ENCODE data around the gene ETV6. TPM values are rescaled to one million over a fixed set of nuclear protein-coding genes. Genes with fewer than 3 reads are reported as not detected.

Gene ETV6
- total and polyA plus RNA-seq, 9 of the 15 experiments (the other 6 are each of a cell fraction or from before 2014, with no cell fraction given): 0.81 to 12.7 (median 4.1) TPM

- CTCF ChIA-PET (ENCODE audit: low intra/inter-chr PET ratio): no interaction called here
- BruUV-seq (replicated peaks): no TSS peak
- no peak overlapping the region for H3K9ac ChIP-seq (ENCODE audit: insufficient read depth in 1 of 2, low read depth in 2 of 2, low read length in 2 of 2)
- H3K36me3 ChIP-seq (ENCODE audit: control insufficient read depth, insufficient read depth, low read length): peaks cover 5% of the 10 kb centered on the region; the same call in 1 of the 3 replicates
- no peaks in the 10 kb centered on the region for H3K4me1 ChIP-seq (replicated peaks in 1 of 2; ENCODE audit: control insufficient read depth in 2 of 2, insufficient read depth in 2 of 2, low read length in 2 of 2)
- no peak overlapping the region for H2AFZ ChIP-seq (ENCODE audit: low read depth, low read length)
- POLR2A ChIA-PET: no interaction called here
- no peak overlapping the region for H3K4me2 ChIP-seq (ENCODE audit: insufficient read depth, low read length)
- ATAC-seq: no peak
- H3K9me1 ChIP-seq (ENCODE audit: control insufficient read depth, insufficient read depth, low read length): no peaks in the 10 kb centered on the region
- in situ Hi-C loops (cut with MboI): no loop called here
- H3K27me3 ChIP-seq (ENCODE audit: control insufficient read depth in 2 of 2, insufficient read depth in 2 of 2, low read length in 2 of 2): no peaks in the 10 kb centered on the region
- no peaks in the 10 kb centered on the region for H4K20me1 ChIP-seq (replicated peaks; ENCODE audit: control insufficient read depth, insufficient read depth, low read length)
- no peak for DNase-seq (ENCODE audit: extremely low read depth in 1 of 4, low spot score in 3 of 4)
- H3K4me3 ChIP-seq: no peak overlapping the region
- no peaks in the 10 kb centered on the region for H3K79me2 ChIP-seq (ENCODE audit: control insufficient read depth, insufficient read depth, low read length)
- no peak overlapping the region for H3K27ac ChIP-seq (ENCODE audit: extremely low read depth, low read depth, low read length)
- H3K9me3 ChIP-seq (replicated peaks; ENCODE audit: control insufficient read depth, insufficient read depth, low read depth, low read length): no peaks in the 10 kb centered on the region
- no peak for FAIRE-seq
- WGBS (ENCODE audit: insufficient coverage, low coverage, missing lambda C conversion rate): 86% methylated on average over 11 of the region's 19 CpGs
- intact Hi-C loops (cut with micrococcal nuclease): no loop called here
- TF ChIP-seq ZNF395 (CRISPR knock-in tag; IDR thresholded peaks at IDR 0.05) (no peak), GTF2E2 (tag; IDR thresholded peaks at IDR 0.05) (no peak), ZNF507 (tag; conservative IDR thresholded peaks at IDR 0.05) (no peak), PCBP2 (IDR thresholded peaks at IDR 0.05; ENCODE audit: low read depth, low read length, poor library complexity, severe bottlenecking) (no peak), TARDBP (IDR thresholded peaks at IDR 0.05) (no peak), GMEB1 (CRISPR knock-in tag; IDR thresholded peaks at IDR 0.05) (no peak), KDM1A (IDR thresholded peaks at IDR 0.05) (no peak), LCOR (CRISPR knock-in tag; IDR thresholded peaks at IDR 0.05) (no peak), PML (IDR thresholded peaks at IDR 0.05; ENCODE audit: low read length) (no peak), TGIF2 (CRISPR knock-in tag; IDR thresholded peaks at IDR 0.05) (no peak), ZNF316 (IDR thresholded peaks at IDR 0.05) (no peak), PATZ1 (CRISPR knock-in tag; IDR thresholded peaks at IDR 0.05; ENCODE audit: borderline replicate concordance) (no peak), NELFE (IDR thresholded peaks at IDR 0.05; ENCODE audit: insufficient read depth, insufficient read length) (no peak), PBX2 (CRISPR knock-in tag; IDR thresholded peaks at IDR 0.05; ENCODE audit: low read depth) (no peak), PBX2 (tag; conservative IDR thresholded peaks at IDR 0.05; ENCODE audit: low read depth) (no peak)
Observed at GRCh38 chr12:11849757-11850504, 200.5 kb downstream of the ETV6 start.
